Activated CD4-positive, alpha-beta memory T cell treated with anti-CD3 and anti-CD28 coated beads for 36 hours (primary cell): ENCODE data around the gene PLEKHA6. TPM values are rescaled to one million over a fixed set of nuclear protein-coding genes. Genes with fewer than 3 reads are reported as not detected.
"Not testable (repeated sequence)": the region's sequence is repeated elsewhere in the genome, so short reads cannot be mapped to it uniquely, and the experiment has no call there.

ENCODE experiments used
- CTCF ChIA-PET: fragments of 350-600 bp; sonication (Branson Sonifier 250); formaldehyde crosslinking; loops from one replicate; lab custom pipeline; 2021; ENCODE audit warnings: antibody characterized with exemption, inconsistent platforms; lab: Charles Lee
- POLR2A ChIA-PET: fragments of 350-600 bp; sonication (Branson Sonifier 250); formaldehyde crosslinking; loops from one replicate; lab custom pipeline; 2021; ENCODE audit warnings: antibody characterized with exemption; lab: Charles Lee
- DNase-seq: peaks from one replicate; pipeline ENCODE4 v3.0.0-alpha.2; 2020
- H3K27ac Mint-ChIP-seq: one replicate; pipeline ENCODE4 v1.8.0; 2021; ENCODE audit warnings: mixed read lengths
- H3K27me3 Mint-ChIP-seq: one replicate; pipeline ENCODE4 v1.8.0; 2021; ENCODE audit warnings: mixed read lengths
- H3K36me3 Mint-ChIP-seq: one replicate; pipeline ENCODE4 v1.8.0; 2021; ENCODE audit warnings: mixed read lengths
- H3K4me1 Mint-ChIP-seq: one replicate; pipeline ENCODE4 v1.8.0; 2021; ENCODE audit warnings: low read depth, mixed read lengths
- H3K4me3 Mint-ChIP-seq: one replicate; pipeline ENCODE4 v1.8.0; 2021; ENCODE audit warnings: mild to moderate bottlenecking, mixed read lengths
- H3K9me3 Mint-ChIP-seq: one replicate; pipeline ENCODE4 v1.8.0; 2021; ENCODE audit warnings: mixed read lengths
- intact Hi-C: fragments of 100-400 bp; cut with micrococcal nuclease; formaldehyde crosslinking; loops from one replicate; pipeline ENCODE4 v1.15.1; 2023
- total RNA-seq, 2 experiments: library from RNA; stranded (reverse); gene quantifications; one replicate each; pipeline ENCODE4 v1.2.3, GENCODE V29; 2021

The PLEKHA6 gene
- total RNA-seq, 2 experiments from 2014 or later: 0.52 to 0.80 TPM

DNA sequence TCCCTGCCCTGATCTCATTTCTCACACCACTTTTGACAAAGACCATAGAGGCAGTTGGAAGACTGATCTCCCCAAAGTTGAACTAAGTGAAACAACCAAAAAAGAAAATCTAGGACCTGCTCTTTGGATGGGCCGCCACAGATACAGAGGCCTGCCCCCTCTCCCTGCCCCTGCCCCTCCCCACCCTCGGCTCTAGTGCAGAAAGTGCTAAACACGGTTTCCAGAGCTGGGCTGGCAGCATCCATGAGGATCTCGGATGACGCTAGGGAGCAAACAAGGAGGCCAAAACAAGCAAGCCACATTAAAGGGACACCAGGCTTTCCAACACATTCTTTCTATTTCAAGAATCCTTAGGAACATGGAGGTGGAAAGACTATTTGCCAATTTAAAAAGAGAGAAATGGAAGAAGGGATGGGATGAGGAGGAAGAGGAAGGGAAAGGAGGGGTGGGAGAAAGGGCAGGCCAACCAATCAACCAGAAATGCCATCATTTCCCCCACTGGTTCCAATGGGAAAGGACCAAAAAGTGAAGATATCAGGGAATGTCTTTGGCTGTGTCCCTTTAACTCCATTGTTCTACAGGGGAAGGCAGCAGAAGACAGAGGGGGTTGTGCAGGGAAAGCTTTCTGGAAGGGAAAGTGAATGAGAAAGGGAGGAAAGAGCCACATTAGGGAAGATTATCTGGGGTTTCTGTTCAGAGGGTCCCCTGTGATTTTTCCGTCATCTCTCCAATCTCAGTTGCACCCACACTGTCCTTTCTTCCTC lies 107.6 kb downstream of the PLEKHA6 start:
- ChIA-PET CTCF (no interaction called here), POLR2A (no interaction called here)
- Mint-ChIP-seq H3K27me3 (no peaks in the 10 kb centered on the region), H3K27ac (no peak overlapping the region), H3K9me3 (no peaks in the 10 kb centered on the region), H3K4me3 (no peak overlapping the region), H3K36me3 (no peaks in the 10 kb centered on the region), H3K4me1 (no peaks in the 10 kb centered on the region)
- intact Hi-C loops: no loop called here
- DNase-seq: no peak

DNA sequence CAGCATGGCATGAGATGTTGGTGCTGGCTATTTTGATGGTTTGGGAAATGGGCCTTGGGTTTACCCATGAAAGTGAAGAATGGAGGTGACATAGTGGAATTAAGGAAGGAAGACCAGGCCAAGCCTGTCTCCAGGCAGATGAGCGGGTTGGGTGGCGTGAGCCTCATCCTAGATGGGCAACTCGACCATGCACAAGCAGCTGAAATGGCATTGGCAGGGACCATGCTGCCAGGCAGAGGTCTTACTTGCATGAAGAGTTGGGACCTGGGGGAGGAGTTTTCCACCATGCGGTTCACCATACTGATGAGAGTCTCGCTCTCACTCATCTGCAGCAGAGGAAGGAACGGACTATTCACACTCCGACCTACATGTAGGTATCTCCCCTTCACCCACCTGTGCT lies 108.4 kb downstream of the PLEKHA6 start:
- Mint-ChIP-seq H3K36me3 (no peaks in the 10 kb centered on the region), H3K27me3 (no peaks in the 10 kb centered on the region), H3K4me1 (no peaks in the 10 kb centered on the region), H3K4me3 (no peak overlapping the region), H3K9me3 (no peaks in the 10 kb centered on the region), H3K27ac (no peak overlapping the region)
- ChIA-PET POLR2A (no interaction called here), CTCF (no interaction called here)
- no peak for DNase-seq
- intact Hi-C loops: no loop called here

DNA sequence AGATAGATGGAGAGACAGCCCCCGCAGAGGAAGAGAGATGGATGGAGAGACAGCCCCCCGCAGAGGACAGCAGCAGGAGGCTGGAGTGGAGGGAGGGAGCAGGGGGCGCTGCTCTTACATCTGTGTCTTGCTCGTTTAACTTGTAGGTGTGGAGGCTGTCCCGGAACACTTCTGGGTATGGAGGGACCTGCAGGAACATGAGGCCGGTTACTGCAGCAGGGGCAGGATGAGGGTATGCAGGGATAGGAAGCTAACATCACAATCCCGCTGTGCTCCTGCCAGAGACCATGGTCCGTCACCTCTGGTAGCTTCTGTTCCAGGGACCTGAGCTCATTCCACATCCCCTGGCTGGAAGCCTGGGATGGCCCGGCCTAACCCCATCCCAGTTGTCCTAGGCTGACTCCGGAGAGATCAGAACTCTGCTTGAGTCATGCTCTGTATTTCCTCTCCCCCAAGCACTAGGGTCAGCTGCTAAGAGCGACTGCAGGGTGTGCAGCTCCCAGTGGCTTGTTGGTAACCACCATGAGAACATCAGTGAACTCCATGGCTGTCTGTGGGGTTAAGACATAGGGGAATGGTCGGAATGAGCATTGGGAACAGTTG lies 109.2 kb downstream of the PLEKHA6 start:
- no peak for DNase-seq
- no peaks in the 10 kb centered on the region for H3K27me3 Mint-ChIP-seq
- no peak overlapping the region for H3K27ac Mint-ChIP-seq
- no peaks in the 10 kb centered on the region for H3K36me3 Mint-ChIP-seq
- POLR2A ChIA-PET: no interaction called here
- intact Hi-C loops: no loop called here
- H3K4me1 Mint-ChIP-seq: no peaks in the 10 kb centered on the region
- H3K9me3 Mint-ChIP-seq: no peaks in the 10 kb centered on the region
- H3K4me3 Mint-ChIP-seq: no peak overlapping the region
- CTCF ChIA-PET: no interaction called here

DNA sequence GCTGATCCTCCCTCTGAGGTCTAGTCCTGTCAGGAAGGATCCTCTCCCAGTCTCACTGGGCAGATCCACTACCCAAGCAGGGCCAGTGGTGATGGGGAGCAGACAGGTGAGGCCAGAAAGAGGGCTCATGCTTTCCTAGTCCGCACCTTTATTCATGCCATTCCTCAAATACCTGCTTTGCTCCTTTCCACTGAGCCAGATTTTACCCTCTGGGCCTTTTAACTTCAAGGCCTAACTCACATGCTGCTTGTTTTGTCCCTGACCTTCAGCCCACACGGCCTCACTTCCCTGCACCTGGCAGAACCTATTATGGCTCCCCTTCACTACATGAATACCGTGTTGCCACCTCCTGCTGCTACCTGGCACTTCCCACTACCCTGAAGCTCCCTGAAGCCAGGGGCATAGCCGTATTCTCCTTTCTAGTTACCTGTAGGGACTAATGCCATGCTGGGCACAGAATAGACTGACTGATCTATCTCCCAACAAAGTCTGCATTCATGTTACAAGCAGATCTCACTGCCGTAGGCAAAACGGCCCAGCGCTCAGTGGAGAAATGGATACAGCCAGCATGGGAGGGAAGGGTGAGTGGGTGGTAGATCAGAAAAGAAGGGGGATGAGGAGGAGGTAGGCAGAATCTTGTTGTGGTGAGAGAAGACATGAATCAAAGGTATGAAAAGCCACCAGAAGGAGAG lies 109.8 kb downstream of the PLEKHA6 start:
- no peak for DNase-seq
- ChIA-PET POLR2A (no interaction called here), CTCF (no interaction called here)
- H3K4me1 Mint-ChIP-seq: no peaks in the 10 kb centered on the region
- H3K9me3 Mint-ChIP-seq: no peaks in the 10 kb centered on the region
- no peaks in the 10 kb centered on the region for H3K36me3 Mint-ChIP-seq
- no peak overlapping the region for H3K27ac Mint-ChIP-seq
- no peak overlapping the region for H3K4me3 Mint-ChIP-seq
- intact Hi-C loops: no loop called here
- no peaks in the 10 kb centered on the region for H3K27me3 Mint-ChIP-seq

DNA sequence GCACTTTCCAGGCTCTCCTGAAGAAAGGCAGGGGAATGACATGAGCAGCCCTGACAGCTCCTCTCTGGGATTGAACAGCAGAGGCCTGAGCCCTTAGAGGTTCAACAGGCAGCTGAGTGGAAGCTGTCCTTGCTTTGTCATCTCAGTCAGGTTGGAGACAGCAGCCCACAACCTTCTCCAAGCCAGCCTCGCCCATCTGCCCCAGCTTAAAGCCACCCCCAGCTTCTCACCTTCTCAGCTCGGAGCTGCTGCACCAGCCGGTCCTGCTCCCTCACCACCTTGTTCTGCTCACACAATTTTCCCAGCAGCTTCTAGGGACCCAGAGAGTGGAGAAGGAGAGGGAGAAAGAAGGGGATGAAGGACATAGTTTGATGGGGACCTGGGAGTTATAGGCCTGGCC lies 110.8 kb downstream of the PLEKHA6 start:
- no peaks in the 10 kb centered on the region for H3K4me1 Mint-ChIP-seq
- DNase-seq: no peak
- no peaks in the 10 kb centered on the region for H3K27me3 Mint-ChIP-seq
- CTCF ChIA-PET: interaction anchor here (1.3 to 1.8 kb wide), 2 partner anchors 9 to 115 kb away, joined by 4 to 5 read pairs; no protein-coding TSS in a partner anchor
- POLR2A ChIA-PET: no interaction called here
- no peaks in the 10 kb centered on the region for H3K9me3 Mint-ChIP-seq
- H3K4me3 Mint-ChIP-seq: no peak overlapping the region
- intact Hi-C loops: no loop called here
- H3K36me3 Mint-ChIP-seq: no peaks in the 10 kb centered on the region
- H3K27ac Mint-ChIP-seq: no peak overlapping the region

DNA sequence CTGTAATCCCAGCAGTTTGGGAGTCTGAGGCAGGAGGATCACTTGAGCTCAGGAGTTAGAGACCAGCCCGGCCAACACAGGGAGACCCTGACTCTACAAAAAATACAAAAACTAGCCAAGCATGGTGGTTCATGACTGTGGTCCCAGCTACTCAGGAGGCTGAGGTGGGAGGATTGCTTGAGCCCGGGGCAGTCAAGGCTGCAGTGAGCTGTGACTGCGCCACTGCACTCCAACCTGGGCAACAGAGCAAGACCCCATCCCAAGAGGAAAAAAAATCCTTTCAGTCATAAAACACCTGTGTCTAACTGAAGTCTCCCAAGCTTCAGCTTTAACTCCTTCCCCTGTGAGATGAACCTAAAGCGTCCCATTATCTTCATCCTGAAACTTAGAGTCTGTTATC lies 112.9 kb downstream of the PLEKHA6 start:
- intact Hi-C loops: no loop called here
- CTCF ChIA-PET: no interaction called here
- POLR2A ChIA-PET: no interaction called here
- H3K27me3 Mint-ChIP-seq: no peaks in the 10 kb centered on the region
- no peaks in the 10 kb centered on the region for H3K4me1 Mint-ChIP-seq
- no peak overlapping the region for H3K27ac Mint-ChIP-seq
- H3K4me3 Mint-ChIP-seq: no peak overlapping the region
- no peaks in the 10 kb centered on the region for H3K36me3 Mint-ChIP-seq
- DNase-seq: no peak
- no peaks in the 10 kb centered on the region for H3K9me3 Mint-ChIP-seq

DNA sequence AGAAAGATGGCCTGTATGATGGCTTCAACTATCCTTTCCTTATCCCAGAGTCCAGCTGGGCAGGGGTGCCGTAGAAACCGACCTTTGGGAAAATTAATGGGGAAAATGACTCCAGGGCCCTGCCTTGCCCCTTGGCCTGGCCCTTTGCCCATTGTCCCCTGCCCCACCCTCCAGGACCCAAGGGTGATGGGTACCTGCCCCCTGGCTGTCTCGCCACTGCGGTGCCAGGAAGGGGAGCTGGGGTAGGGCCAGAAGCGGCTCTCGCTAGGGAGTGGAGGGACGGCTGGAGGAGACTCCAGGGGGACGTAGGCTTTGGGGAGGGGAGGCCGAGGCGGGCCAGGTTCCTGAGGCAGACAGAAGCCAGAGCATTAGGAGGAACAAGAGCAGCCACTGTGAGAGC lies 116.8 kb downstream of the PLEKHA6 start:
- no peak for DNase-seq
- Mint-ChIP-seq H3K27me3 (no peaks in the 10 kb centered on the region), H3K36me3 (no peaks in the 10 kb centered on the region), H3K4me1 (no peaks in the 10 kb centered on the region), H3K27ac (no peak overlapping the region), H3K9me3 (no peaks in the 10 kb centered on the region), H3K4me3 (no peak overlapping the region)
- ChIA-PET CTCF (no interaction called here), POLR2A (interaction anchor here (0.6 kb wide), 1 partner anchor 28 kb away, joined by 3 read pairs; no protein-coding TSS in a partner anchor)
- intact Hi-C loops: no loop called here

DNA sequence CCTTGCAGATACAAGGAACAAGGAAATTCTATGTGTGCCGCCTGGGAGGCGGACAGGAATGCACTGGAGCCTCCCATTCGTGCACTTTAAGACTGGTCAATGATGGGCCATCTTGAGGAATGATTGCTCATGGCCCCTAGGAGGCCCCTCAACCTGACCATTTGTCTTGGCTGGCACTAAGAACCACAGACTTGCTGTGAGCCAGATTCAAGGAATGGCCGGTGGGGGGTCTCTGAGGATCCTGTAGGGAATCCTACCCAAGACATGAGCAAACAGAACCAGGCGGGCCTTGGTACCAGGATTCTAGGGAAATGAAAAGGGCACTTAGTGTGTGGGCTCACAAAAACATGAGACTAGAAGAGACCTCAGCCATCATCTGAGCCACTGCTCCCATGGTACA lies 117.8 kb downstream of the PLEKHA6 start:
- H3K4me3 Mint-ChIP-seq: no peak overlapping the region
- H3K27ac Mint-ChIP-seq: no peak overlapping the region
- no peaks in the 10 kb centered on the region for H3K4me1 Mint-ChIP-seq
- H3K27me3 Mint-ChIP-seq: no peaks in the 10 kb centered on the region
- DNase-seq: no peak
- POLR2A ChIA-PET: no interaction called here
- H3K36me3 Mint-ChIP-seq: no peaks in the 10 kb centered on the region
- no peaks in the 10 kb centered on the region for H3K9me3 Mint-ChIP-seq
- intact Hi-C loops: no loop called here
- CTCF ChIA-PET: no interaction called here

DNA sequence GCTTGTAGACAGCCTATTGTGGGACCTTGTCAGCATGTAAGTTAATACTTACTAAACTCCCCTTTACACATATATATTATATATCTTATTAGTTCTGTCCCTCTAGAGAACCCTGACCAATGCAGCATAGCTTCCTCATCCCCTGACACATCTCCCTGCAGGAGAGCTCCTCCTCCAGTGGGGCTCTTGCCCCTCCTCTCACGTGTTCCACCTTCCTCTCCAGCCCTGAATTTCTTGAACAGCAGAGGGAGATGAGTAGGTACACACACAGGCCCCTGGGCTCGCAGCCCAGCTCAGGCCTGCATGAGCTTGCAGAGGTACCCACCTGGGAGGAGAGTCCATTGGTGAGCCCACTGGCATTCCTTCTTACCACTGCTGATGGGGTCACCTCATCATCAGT lies 118.7 kb downstream of the PLEKHA6 start:
- no peaks in the 10 kb centered on the region for H3K27me3 Mint-ChIP-seq
- no peaks in the 10 kb centered on the region for H3K4me1 Mint-ChIP-seq
- intact Hi-C loops: no loop called here
- H3K27ac Mint-ChIP-seq: no peak overlapping the region
- DNase-seq: no peak
- ChIA-PET POLR2A (no interaction called here), CTCF (interaction anchor here (1.1 kb wide), 1 partner anchor 36 kb away, joined by 3 read pairs; no protein-coding TSS in a partner anchor)
- no peaks in the 10 kb centered on the region for H3K36me3 Mint-ChIP-seq
- no peaks in the 10 kb centered on the region for H3K9me3 Mint-ChIP-seq
- no peak overlapping the region for H3K4me3 Mint-ChIP-seq

DNA sequence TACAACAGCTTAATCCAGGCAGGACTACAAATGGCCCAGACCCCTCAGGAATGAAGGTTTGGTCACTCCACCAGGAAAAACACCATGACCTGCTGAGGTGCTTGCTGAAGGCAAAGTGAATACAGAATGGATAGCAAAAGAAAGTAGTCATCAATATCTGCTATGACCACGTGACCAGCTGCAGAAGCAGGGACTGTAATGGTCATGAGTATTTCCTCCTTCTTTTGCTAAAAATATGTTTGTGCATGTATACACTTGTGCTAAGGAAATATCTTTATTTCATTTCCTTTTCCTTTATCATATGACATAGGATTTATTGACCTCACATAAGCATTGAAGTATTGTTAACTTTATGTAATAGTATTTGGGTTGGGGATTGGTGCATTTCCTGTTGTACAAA lies 119.5 kb downstream of the PLEKHA6 start:
- ChIA-PET POLR2A (no interaction called here), CTCF (interaction anchor here (1.1 kb wide), 1 partner anchor 35 kb away, joined by 3 read pairs; no protein-coding TSS in a partner anchor)
- Mint-ChIP-seq H3K9me3 (no peaks in the 10 kb centered on the region), H3K4me1 (no peaks in the 10 kb centered on the region), H3K36me3 (no peaks in the 10 kb centered on the region), H3K27ac (no peak overlapping the region), H3K27me3 (no peaks in the 10 kb centered on the region), H3K4me3 (no peak overlapping the region)
- intact Hi-C loops: no loop called here
- DNase-seq: no peak

DNA sequence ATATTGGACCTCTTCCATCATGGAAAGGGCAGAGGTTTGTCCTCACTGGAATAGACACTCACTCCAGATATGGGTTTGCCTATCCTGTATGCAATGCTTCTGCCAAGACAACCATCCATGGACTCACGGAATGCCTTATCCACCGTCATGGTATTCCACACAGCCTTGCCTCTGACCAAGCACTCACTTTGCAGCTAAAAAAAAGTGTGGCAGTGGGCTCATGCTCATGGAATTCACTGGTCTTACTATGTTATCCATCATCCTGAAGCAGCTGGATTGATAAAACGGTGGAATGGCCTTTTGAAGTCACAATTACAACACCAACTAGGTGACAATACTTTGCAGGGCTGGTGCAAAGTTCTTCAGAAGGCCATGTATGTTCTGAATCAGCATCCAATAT lies 120.3 kb downstream of the PLEKHA6 start:
- H3K36me3 Mint-ChIP-seq, H3K27ac Mint-ChIP-seq, POLR2A ChIA-PET, H3K4me1 Mint-ChIP-seq, H3K9me3 Mint-ChIP-seq, intact Hi-C loops, H3K4me3 Mint-ChIP-seq, CTCF ChIA-PET, DNase-seq, H3K27me3 Mint-ChIP-seq: not testable (repeated sequence)

DNA sequence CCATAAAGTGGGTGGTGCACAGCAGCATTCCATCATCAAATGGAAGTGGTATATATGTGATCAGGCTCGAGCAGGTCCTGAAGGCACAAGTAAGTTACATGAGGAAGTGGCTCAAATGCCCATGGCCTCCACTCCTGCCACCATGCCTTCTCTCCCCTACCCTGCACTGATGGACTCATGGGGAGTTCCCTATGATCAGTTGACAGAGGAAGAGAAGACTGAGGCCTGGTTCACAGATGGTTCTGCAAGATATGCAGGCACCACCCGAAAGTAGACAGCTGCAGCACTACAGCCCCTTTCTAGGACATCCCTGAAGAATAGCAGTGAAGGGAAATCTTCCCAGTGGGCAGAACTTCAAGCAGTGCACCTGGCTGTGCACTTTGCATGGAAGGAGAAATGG lies 121.2 kb downstream of the PLEKHA6 start:
- DNase-seq, H3K36me3 Mint-ChIP-seq, CTCF ChIA-PET, H3K27me3 Mint-ChIP-seq, H3K27ac Mint-ChIP-seq, intact Hi-C loops, POLR2A ChIA-PET, H3K4me1 Mint-ChIP-seq, H3K4me3 Mint-ChIP-seq, H3K9me3 Mint-ChIP-seq: not testable (repeated sequence)
